Activated gamma-delta T cell treated with Interleukin-2 at 50 U/mL for 16 hours (primary cell): Measurements from ENCODE around the gene EVPL.
A peak's percentile ranks its signal among the peaks of the same experiment; 100 is the strongest.
"Not testable (repeated sequence)": the region's sequence is repeated elsewhere in the genome, so short reads cannot be mapped to it uniquely, and the experiment has no call there.

Experiments used
- DNase-seq: peaks from one replicate; pipeline ENCODE4 v3.0.0-alpha.2; 2020

EVPL gene

GRCh38 chr17:76027159-76027839 is at the start of gene EVPL:
Gene EVPL (minus strand): TSS chr17:76027306. CDS start chr17:76027198, 108 bp downstream.
- no peak for DNase-seq

GRCh38 chr17:76076146-76076764 is 49.1 kb upstream of the EVPL start:
- DNase-seq: no peak

- DNase-seq: no peak
These were observed 48.4 kb upstream of the EVPL start for GRCh38 chr17:76075364-76076145.

- no peak for DNase-seq
These were observed 47.6 kb upstream of the EVPL start, which contains the start of gene GALR2 for GRCh38 chr17:76074390-76075363. Gene GALR2 (plus strand): TSS chr17:76074781. CDS start chr17:76074884, 103 bp downstream.

- DNase-seq: peak; percentile 81
These were observed 45.2 kb upstream of the EVPL start, which contains the start of gene SRP68 for GRCh38 chr17:76072148-76072858. Gene SRP68 (minus strand): TSS chr17:76072517. CDS start chr17:76072491, 26 bp downstream.

GRCh38 chr17:76071531-76072147 is 44.5 kb upstream of the EVPL start:
- DNase-seq: no peak

- no peak for DNase-seq
These were observed 38.7 kb upstream of the EVPL start for GRCh38 chr17:76065775-76066174.

- no peak for DNase-seq
These were observed 36.9 kb upstream of the EVPL start for GRCh38 chr17:76063875-76064546.

GRCh38 chr17:76058264-76058663 is 31.2 kb upstream of the EVPL start:
- DNase-seq: not testable (repeated sequence)

GRCh38 chr17:76056882-76057281 is 29.8 kb upstream of the EVPL start:
- no peak for DNase-seq

- DNase-seq: no peak
These were observed 27.0 kb upstream of the EVPL start for GRCh38 chr17:76054112-76054476.

- no peak for DNase-seq
These were observed 26.4 kb upstream of the EVPL start for GRCh38 chr17:76053246-76054111.

GRCh38 chr17:76051561-76051960 is 24.5 kb upstream of the EVPL start:
- DNase-seq: no peak

- no peak for DNase-seq
These were observed 23.7 kb upstream of the EVPL start for GRCh38 chr17:76050538-76051467.

GRCh38 chr17:76049836-76050537 is 22.9 kb upstream of the EVPL start:
- DNase-seq: no peak

- no peak for DNase-seq
These were observed 22.1 kb upstream of the EVPL start for GRCh38 chr17:76049239-76049638.

- no peak for DNase-seq
These were observed 21.6 kb upstream of the EVPL start for GRCh38 chr17:76048711-76049110.
